ENCODE data around the gene MSH5. TPM values are rescaled to one million over a fixed set of nuclear protein-coding genes. Genes with fewer than 3 reads are reported as not detected.

The MSH5 gene
- total RNA-seq, 3 donors from 2014 or later (not counting 1 experiment from before 2014, with no cell fraction given): 28.2 to 44.6 (median 43.7) TPM

DNA sequence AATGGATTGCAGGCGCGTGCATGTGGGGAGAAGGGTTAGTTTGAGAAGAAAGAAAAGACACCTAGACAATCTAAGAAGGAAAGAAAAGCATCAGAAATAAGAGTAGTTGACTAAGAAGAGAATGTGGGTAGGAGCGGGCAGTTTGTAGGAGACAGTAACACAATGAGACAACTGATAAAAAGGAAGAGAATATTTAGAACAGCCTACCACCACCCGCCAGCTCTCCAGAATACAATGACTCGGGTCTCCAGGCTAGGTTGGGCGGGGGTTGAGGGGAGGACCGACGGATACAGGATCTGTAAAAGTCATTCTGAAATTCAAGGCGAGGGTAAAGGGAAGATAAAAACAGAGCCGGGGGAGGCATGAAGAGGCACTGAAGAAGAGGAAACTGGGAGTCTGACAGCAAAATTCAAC lies 37.4 kb upstream of the MSH5 start:
- no peaks in the 10 kb centered on the region for H3K27me3 Mint-ChIP-seq (ENCODE audit: low read depth in 2 of 2)
- no peaks in the 10 kb centered on the region for H3K27me3 ChIP-seq (ENCODE audit: control insufficient read depth, insufficient read depth, low read length)
- peak overlapping the region; percentile 80 for H3K4me3 ChIP-seq (ENCODE audit: low read length)
- H3K36me3 Mint-ChIP-seq: no peaks in the 10 kb centered on the region
- H3K27ac Mint-ChIP-seq: peak overlapping the region; percentile 96 to 98
- intact Hi-C loops (cut with micrococcal nuclease): loop anchor here (2.0 to 5.0 kb wide), 2 partner anchors 38 to 50 kb away; partner anchors contain the start of genes BAG6 and GPANK1
- WGBS (ENCODE audit: insufficient coverage): 2% methylated on average over 9 of the region's 10 CpGs
- H3K4me1 Mint-ChIP-seq: peaks cover 24 to 32% of the 10 kb centered on the region in 2 donors
- peaks cover 28% of the 10 kb centered on the region for H3K4me1 ChIP-seq (ENCODE audit: control insufficient read depth, insufficient read depth, low read length)
- no peaks in the 10 kb centered on the region for H3K9me3 Mint-ChIP-seq
- H3K27ac ChIP-seq (ENCODE audit: low read length): peak overlapping the region; percentile 98
- ATAC-seq: peak in 1 of 3 donors; percentile 1
- DNase-seq: no peak
- H3K9me3 ChIP-seq (ENCODE audit: control insufficient read depth, insufficient read depth, low read length): no peaks in the 10 kb centered on the region
- TF ChIP-seq, protein P1, sequence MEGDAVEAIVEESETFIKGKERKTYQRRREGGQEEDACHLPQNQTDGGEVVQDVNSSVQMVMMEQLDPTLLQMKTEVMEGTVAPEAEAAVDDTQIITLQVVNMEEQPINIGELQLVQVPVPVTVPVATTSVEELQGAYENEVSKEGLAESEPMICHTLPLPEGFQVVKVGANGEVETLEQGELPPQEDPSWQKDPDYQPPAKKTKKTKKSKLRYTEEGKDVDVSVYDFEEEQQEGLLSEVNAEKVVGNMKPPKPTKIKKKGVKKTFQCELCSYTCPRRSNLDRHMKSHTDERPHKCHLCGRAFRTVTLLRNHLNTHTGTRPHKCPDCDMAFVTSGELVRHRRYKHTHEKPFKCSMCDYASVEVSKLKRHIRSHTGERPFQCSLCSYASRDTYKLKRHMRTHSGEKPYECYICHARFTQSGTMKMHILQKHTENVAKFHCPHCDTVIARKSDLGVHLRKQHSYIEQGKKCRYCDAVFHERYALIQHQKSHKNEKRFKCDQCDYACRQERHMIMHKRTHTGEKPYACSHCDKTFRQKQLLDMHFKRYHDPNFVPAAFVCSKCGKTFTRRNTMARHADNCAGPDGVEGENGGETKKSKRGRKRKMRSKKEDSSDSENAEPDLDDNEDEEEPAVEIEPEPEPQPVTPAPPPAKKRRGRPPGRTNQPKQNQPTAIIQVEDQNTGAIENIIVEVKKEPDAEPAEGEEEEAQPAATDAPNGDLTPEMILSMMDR (IDR thresholded peaks at IDR 0.05): no peak
- H3K36me3 ChIP-seq (ENCODE audit: control insufficient read depth, insufficient read depth, low read length): peaks cover 21% of the 10 kb centered on the region
- H3K4me3 Mint-ChIP-seq: peak overlapping the region; percentile 99

DNA sequence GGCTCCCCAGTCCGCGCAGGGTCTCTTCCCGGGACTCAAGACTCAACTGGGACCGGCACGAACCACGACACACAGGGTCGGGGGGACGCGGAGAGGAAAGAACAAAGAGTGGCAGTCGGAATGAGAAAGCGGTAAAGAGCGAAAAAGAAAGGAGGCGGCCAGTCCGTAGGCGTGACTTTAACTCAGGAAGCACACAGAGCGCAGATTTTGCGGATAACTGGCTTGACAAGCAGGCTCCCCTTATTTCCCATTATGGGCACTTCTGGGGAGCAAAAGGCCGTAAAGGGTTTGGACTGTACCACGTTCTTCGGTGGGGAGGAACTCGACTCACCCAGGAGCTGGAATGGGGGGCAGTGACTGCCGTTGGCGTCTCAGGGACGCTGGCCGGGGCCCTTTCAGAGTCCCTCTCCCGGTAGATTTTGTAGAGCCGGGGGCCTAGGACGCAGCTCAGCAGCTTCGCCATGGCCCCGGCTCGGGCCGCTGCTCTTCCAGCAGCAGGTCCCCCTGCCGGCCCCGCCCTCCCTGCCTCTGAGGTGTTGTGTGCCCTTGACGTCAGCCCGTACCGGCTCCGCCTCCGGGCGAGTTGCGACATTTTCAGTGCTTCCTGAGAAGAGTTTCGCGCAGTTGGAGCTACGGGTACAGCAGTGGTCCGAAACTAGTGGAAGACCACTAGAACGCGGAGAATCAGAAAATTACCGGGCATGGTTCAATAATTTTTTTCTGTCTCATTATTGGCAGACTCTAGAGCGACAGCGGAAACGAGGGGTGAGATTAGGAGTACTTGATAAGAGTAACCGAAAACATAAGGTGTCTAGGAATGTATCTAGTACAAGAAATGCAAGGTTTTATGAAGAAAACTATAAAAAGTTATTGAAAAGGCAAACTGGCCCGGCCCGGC lies 36.7 kb upstream of the MSH5 start, which contains the start of gene ABHD16A:
ABHD16A (minus strand) TSS at position 506 of the 898 bp plus-strand sequence; CDS start at position 463, 43 bp downstream.
- no peaks in the 10 kb centered on the region for H3K9me3 ChIP-seq (ENCODE audit: control insufficient read depth, insufficient read depth, low read length)
- peaks cover 28% of the 10 kb centered on the region for H3K4me1 ChIP-seq (ENCODE audit: control insufficient read depth, insufficient read depth, low read length)
- TF ChIP-seq, protein P1 (IDR thresholded peaks at IDR 0.05): no peak
- peak; percentile 93 to 97 (median 95) for ATAC-seq
- Mint-ChIP-seq H3K27me3 (ENCODE audit: low read depth in 2 of 2) (no peaks in the 10 kb centered on the region), H3K27ac (peak within 1 kb of the TSS; percentile 96 to 98), H3K4me3 (peak within 1 kb of the TSS; percentile 99), H3K4me1 (peaks cover 24 to 27% of the 10 kb centered on the region in 2 donors), H3K9me3 (no peaks in the 10 kb centered on the region), H3K36me3 (no peaks in the 10 kb centered on the region)
- peaks cover 17% of the 10 kb centered on the region for H3K36me3 ChIP-seq (ENCODE audit: control insufficient read depth, insufficient read depth, low read length)
- 1% methylated on average over 54 of the region's 54 CpGs for WGBS (ENCODE audit: insufficient coverage)
- intact Hi-C loops (cut with micrococcal nuclease): loop anchor here (1.0 to 5.0 kb wide), 3 partner anchors 35 to 51 kb away; partner anchors contain the start of genes BAG6 and GPANK1
- no peaks in the 10 kb centered on the region for H3K27me3 ChIP-seq (ENCODE audit: control insufficient read depth, insufficient read depth, low read length)
- peak within 1 kb of the TSS; percentile 98 for H3K27ac ChIP-seq (ENCODE audit: low read length)
- peak; percentile 97 to 99 for DNase-seq
- H3K4me3 ChIP-seq (ENCODE audit: low read length): peak within 1 kb of the TSS; percentile 80

DNA sequence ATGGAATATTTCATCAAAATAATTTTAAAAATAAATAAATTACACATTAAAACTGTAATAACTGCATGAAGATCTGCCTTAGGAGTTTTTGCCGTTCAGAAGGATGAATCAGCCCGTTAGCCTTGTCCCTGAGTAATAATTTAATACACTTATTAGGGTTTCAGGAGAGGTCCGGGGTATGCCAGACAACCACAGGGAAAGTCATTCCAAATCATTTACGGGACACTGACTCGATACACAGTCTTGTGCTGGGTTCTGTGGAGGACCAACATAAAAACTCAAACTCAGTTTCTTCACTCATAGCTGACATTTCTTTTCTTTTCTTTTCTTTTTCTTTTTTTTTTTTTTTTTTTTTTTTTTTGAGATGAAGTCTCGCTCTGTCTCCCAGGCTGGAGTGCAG lies 33.9 kb upstream of the MSH5 start:
- Mint-ChIP-seq H3K36me3 (no peaks in the 10 kb centered on the region), H3K9me3 (no peaks in the 10 kb centered on the region), H3K4me3 (no peak overlapping the region), H3K4me1 (peaks cover 26 to 28% of the 10 kb centered on the region in 2 donors), H3K27me3 (ENCODE audit: low read depth in 2 of 2) (no peaks in the 10 kb centered on the region), H3K27ac (no peak overlapping the region)
- Histone ChIP-seq H3K4me1 (ENCODE audit: control insufficient read depth, insufficient read depth, low read length) (peaks cover 32% of the 10 kb centered on the region), H3K27me3 (ENCODE audit: control insufficient read depth, insufficient read depth, low read length) (no peaks in the 10 kb centered on the region), H3K9me3 (ENCODE audit: control insufficient read depth, insufficient read depth, low read length) (no peaks in the 10 kb centered on the region), H3K4me3 (ENCODE audit: low read length) (no peak overlapping the region), H3K27ac (ENCODE audit: low read length) (no peak overlapping the region), H3K36me3 (ENCODE audit: control insufficient read depth, insufficient read depth, low read length) (peaks cover 4% of the 10 kb centered on the region)
- ATAC-seq (no peak), DNase-seq (no peak)
- 91% methylated on average over 5 of the region's 6 CpGs for WGBS (ENCODE audit: insufficient coverage)
- intact Hi-C loops (cut with micrococcal nuclease): no loop called here
- TF ChIP-seq, protein P1 (IDR thresholded peaks at IDR 0.05): no peak
